ENCODE data around the gene LTB4R2.

LTB4R2 gene

DNA sequence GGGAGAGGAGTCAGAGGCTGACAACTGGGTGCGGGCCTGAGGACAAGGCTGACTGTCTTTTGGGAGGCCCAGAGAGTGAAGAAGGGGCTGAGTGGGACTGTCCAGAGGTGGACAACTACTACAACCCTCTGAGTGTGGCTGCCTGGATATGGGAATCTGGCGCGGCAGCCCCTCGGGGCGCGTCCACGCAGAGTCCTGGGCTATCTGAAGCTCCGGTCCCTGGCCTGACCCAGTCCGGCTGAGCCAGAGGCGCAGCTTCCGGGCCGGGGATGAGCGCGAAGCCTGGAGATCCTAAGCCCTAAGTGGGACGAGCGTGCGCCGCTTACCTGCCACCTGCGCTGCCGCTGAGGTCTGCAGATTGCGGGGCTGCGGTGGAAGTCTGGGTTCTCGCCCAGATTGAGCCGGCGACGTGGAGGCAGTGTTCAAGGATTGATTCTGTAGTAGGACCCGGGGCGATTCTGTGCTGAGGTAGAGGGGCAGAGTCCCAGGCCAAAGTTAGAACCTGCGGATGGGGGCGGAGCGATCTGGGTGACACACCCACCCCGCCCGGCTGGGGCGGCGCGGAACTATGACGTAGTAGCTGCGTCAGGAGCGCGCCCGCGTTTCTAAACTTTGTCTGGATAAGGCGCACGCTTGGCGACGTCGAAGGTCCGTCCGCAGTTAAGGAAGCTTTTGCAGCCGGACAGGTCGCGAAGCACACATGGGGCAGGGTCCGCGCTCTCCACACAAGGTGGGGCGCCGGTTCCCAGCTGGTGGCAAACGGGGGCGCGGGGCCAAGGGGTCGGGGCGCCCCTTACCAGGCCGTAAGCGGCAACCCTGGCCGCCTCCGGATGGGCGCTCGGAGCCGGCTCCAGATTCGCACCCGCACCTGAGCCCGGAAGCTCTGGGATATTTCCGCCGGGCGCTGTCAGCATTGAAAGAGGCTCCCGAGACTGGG is 10.4 kb upstream of the LTB4R2 start, which contains the start of the genes DHRS1 and NOP9:
Gene DHRS1, minus strand, starts transcription at position 526 of the 937 bp plus-strand sequence. CDS start 674 bp downstream, outside the sequence.
Gene NOP9, plus strand, starts transcription at position 596 of the 937 bp plus-strand sequence. Its CDS starts 105 bp downstream, at position 701.
- DNase-seq (ENCODE audit: low spot score), result peak; percentile 80

GRCh38 chr14:24300326-24300980 is 9.5 kb upstream of the LTB4R2 start:
- no peak for DNase-seq (ENCODE audit: low spot score)

- DNase-seq (ENCODE audit: low spot score), result no peak
Measured at GRCh38 chr14:24304019-24304387, 5.9 kb upstream of the LTB4R2 start.

DNA sequence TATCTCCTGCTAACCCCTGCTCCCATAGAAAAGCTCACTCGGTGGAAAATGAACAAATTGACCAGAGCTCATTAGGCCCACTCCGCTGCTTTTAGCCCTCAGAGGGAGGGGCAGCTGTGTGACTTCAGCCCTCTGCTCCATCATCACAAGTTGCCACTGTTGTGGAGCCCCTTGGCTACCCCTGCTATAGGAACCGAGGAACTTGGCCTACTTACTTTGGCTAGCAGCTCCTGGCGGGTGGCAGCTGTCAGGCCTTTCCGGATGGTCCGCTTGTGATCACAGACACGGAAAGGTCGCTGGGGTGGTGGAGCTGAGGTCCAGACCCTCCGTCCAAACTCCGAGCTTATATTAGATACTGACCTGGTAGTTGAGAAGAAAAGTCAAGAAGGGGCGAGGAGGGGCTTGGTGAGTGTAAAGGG is 2.8 kb upstream of the LTB4R2 start:
- no peak for DNase-seq (ENCODE audit: low spot score)

- DNase-seq (ENCODE audit: low spot score), result peak; percentile 55
Measured at GRCh38 chr14:24307575-24308341, 2.2 kb upstream of the LTB4R2 start, which contains the start of gene CIDEB. Gene CIDEB, minus strand, starts transcription at chr14:24307977. Its CDS starts 119 bp downstream, at chr14:24307858.

GRCh38 chr14:24308342-24309124 is 1.4 kb upstream of the LTB4R2 start:
- DNase-seq (ENCODE audit: low spot score), result no peak

- no peak for DNase-seq (ENCODE audit: low spot score)
Measured at GRCh38 chr14:24310265-24310645, 315 bp downstream of the LTB4R2 start.

- no peak for DNase-seq (ENCODE audit: low spot score)
Measured at GRCh38 chr14:24310646-24311604, 985 bp downstream of the LTB4R2 start, which contains the start of gene LTB4R. Gene LTB4R, plus strand, starts transcription at chr14:24311502. Its CDS starts 4,150 bp downstream, at chr14:24315652.

DNA sequence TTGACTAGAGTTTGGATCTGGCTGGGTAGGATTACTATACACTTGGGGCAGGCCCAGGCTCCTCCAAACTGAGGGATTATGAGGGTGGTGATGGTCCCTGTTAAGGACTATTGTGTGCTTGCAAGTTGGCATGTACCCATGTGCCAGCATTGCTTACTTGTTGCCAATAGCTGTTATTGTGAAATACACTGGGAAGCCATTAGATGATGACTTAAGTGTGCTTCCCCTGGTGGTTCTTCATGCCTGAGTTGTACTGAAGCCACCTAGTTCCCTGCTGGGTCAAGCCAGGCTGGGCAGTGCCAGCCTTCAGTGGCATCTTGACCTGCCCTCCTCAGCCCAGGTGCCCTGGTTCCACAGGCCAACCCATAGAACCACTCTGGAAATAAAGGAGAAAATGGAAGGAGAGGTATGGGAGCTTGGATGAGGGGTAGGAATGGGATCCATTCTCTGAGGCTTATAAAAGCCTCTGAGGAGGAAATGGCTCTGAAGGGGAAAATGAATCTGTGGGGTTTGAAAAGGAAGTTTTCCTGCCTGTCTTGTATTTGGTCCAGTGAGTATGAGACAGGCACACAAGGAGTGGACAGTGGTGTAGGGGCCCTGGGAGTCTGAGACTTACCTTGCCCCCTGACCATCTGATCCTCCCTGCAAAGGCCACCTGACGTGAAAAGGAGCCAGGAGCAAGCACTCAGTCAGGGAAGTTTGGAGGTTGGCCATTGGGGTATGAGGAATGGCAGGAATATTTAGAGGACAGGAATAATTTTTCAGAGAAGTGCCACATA is 2.1 kb downstream of the LTB4R2 start:
- DNase-seq (ENCODE audit: low spot score), result no peak

GRCh38 chr14:24312736-24313507 is 3.0 kb downstream of the LTB4R2 start:
- no peak for DNase-seq (ENCODE audit: low spot score)

GRCh38 chr14:24313913-24314312 is 4.0 kb downstream of the LTB4R2 start:
- no peak for DNase-seq (ENCODE audit: low spot score)

DNA sequence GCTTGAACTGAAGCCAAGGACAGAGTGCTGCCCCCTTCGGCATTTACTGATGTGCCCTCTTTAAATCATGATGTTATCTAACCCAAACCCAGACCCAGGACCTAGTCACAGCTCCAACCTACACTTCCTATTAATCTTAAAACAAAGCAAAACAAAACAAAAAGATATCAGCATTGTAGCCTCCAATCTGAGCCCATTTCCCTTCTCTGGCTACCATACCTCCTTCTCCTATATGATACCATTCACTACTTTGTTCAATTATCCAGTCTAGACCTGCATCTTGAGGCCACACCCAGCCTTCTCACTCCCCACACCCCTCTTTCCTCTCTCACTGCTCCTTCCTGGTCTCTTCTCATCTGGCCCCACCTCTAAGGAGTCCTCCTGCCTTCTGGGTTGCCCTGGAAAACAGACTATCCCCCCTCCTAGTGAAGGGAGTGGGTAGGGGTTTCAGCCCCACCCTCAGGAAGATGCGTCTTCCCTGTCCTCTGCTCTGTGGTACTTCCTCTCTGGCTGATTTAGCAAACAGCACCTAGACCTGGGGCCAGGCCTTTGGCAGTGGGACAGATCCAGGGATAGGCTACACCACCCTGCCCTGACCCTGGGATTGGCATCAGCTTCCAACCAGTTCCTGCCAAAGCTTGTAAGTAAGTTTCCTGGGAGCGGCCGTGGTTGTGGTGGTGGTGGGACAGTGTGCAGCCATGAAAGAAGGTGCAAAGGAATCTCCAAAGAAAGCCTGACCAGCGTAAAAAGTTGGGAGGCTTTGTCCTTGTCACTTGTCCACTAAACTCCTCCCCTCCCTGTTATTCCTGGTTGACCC is 4.6 kb downstream of the LTB4R2 start:
- DNase-seq (ENCODE audit: low spot score), result no peak

- DNase-seq (ENCODE audit: low spot score), result no peak
Measured at GRCh38 chr14:24315243-24315806, 5.4 kb downstream of the LTB4R2 start.

DNA sequence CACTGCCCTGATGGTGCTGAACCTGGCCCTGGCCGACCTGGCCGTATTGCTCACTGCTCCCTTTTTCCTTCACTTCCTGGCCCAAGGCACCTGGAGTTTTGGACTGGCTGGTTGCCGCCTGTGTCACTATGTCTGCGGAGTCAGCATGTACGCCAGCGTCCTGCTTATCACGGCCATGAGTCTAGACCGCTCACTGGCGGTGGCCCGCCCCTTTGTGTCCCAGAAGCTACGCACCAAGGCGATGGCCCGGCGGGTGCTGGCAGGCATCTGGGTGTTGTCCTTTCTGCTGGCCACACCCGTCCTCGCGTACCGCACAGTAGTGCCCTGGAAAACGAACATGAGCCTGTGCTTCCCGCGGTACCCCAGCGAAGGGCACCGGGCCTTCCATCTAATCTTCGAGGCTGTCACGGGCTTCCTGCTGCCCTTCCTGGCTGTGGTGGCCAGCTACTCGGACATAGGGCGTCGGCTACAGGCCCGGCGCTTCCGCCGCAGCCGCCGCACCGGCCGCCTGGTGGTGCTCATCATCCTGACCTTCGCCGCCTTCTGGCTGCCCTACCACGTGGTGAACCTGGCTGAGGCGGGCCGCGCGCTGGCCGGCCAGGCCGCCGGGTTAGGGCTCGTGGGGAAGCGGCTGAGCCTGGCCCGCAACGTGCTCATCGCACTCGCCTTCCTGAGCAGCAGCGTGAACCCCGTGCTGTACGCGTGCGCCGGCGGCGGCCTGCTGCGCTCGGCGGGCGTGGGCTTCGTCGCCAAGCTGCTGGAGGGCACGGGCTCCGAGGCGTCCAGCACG is 6.1 kb downstream of the LTB4R2 start:
- DNase-seq (ENCODE audit: low spot score), result peak; percentile 42

- DNase-seq (ENCODE audit: low spot score), result no peak
Measured at GRCh38 chr14:24316597-24316950, 6.6 kb downstream of the LTB4R2 start.

All from SK-N-DZ (cell line).